K562 (cell line): Measurements from ENCODE around the gene C11orf91.

Experiments
- CTCF ChIP-seq, 3 experiments: IDR thresholded peaks in 2 of 3; conservative IDR thresholded peaks in 1 of 3; 2 replicates each; pipeline ENCODE4 v1.5.1; 2011 to 2012; ENCODE audit warnings: low read length in 3 of 3, mild to moderate bottlenecking in 3 of 3, control low read depth in 2 of 3, improper control_type of control experiment in 1 of 3, inconsistent platforms in 1 of 3, low read depth in 1 of 3, mixed read lengths in 1 of 3, moderate library complexity in 1 of 3; ENCODE audit not compliant: insufficient read depth in 2 of 3
- EP300 ChIP-seq: IDR thresholded peaks from 2 replicates; pipeline ENCODE4 v1.6.1; 2012; ENCODE audit warnings: low read length, improper control_type of control experiment
- MLLT1 ChIP-seq, 2 experiments: fragments of 450-650 bp; IDR thresholded peaks; 2 replicates each; pipeline ENCODE4 v1.6.1; 2016
- NFIC ChIP-seq: fragments of 450-650 bp; IDR thresholded peaks from 2 replicates; pipeline ENCODE4 v1.6.1; 2017; ENCODE audit warnings: mild to moderate bottlenecking, inconsistent platforms
- RFX1 ChIP-seq: fragments of 450-650 bp; IDR thresholded peaks from 2 replicates; pipeline ENCODE4 v1.6.1; 2016; ENCODE audit warnings: mild to moderate bottlenecking, moderate library complexity
- RFX5 ChIP-seq: IDR thresholded peaks from 2 replicates; pipeline ENCODE4 v1.6.1; 2011; ENCODE audit warnings: low read depth, mild to moderate bottlenecking, improper control_type of control experiment, low read length
- SAP30 ChIP-seq: fragments of 200-600 bp; sonication (generic); IDR thresholded peaks from 2 replicates; pipeline ENCODE4 v1.6.1; 2012; ENCODE audit warnings: borderline replicate concordance, low read depth, mild to moderate bottlenecking, moderate library complexity, low read length, control low read depth, inconsistent platforms; ENCODE audit not compliant: insufficient read depth, poor library complexity, severe bottlenecking
- SMAD2 ChIP-seq: fragments of 150-350 bp; IDR thresholded peaks from 2 replicates; pipeline ENCODE4 v1.6.1; 2014; ENCODE audit warnings: low read depth, mild to moderate bottlenecking, low read length
- TAF1 ChIP-seq: IDR thresholded peaks from 2 replicates; pipeline ENCODE4 v1.6.1; 2011; ENCODE audit warnings: mild to moderate bottlenecking, low read length, moderate library complexity; ENCODE audit not compliant: insufficient read depth, control insufficient read depth, severe bottlenecking; ENCODE audit errors: extremely low read depth
- TAF15 ChIP-seq: fragments of 200-400 bp; formaldehyde crosslinking; IDR thresholded peaks from 2 replicates; pipeline ENCODE4 v1.6.1; 2017; ENCODE audit warnings: mild to moderate bottlenecking, low read depth, low read length, moderate library complexity
- TCF7 ChIP-seq: sonication (generic); IDR thresholded peaks from 2 replicates; pipeline ENCODE4 v1.6.1; 2016; ENCODE audit warnings: antibody characterized with exemption, borderline replicate concordance
- YY1 ChIP-seq, 3 experiments: IDR thresholded peaks; 2 replicates each; pipeline ENCODE4 v1.6.1; 2011; ENCODE audit warnings: low read length in 2 of 3, mild to moderate bottlenecking in 2 of 3, moderate library complexity in 2 of 3, borderline replicate concordance in 1 of 3, control low read depth in 1 of 3, low read depth in 1 of 3; ENCODE audit not compliant: insufficient read depth in 3 of 3, insufficient replicate concordance in 2 of 3, control insufficient read depth in 1 of 3, insufficient read length in 1 of 3; ENCODE audit errors: extremely low read depth in 1 of 3
- ZNF133 ChIP-seq: fragments of 250-450 bp; sonication (Bioruptor Pico); IDR thresholded peaks from 2 replicates; pipeline ENCODE4 v1.4.0; 2020; ENCODE audit warnings: mild to moderate bottlenecking
- ZNF668 ChIP-seq: fragments of 250-450 bp; sonication (Bioruptor Pico); IDR thresholded peaks from 2 replicates; pipeline ENCODE4 v1.8.0; 2022; ENCODE audit warnings: mild to moderate bottlenecking, inconsistent platforms

DNA sequence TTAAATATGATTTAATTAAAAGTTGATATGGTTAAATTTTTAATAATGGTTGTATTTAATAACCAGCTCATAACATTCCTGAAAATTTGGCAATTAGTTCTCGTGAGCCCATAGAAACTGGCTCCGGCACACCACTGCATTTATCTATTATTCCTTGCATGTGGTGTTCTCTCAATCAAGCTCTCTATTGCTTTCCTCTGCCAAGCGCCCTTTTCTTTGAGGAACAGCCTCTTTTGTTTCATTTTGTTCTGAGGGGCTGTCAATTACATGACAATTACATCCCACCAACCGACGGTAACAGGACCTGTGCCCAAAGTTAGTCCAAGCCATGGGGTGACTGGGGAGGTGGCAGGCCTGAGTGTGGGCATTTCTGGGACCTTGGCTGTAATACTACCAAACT is 8.1 kb downstream of the C11orf91 start:
- TF ChIP-seq CTCF (IDR thresholded peaks at IDR 0.05 in 2 of 3, conservative IDR thresholded peaks at IDR 0.05 in 1 of 3; ENCODE audit: insufficient read depth in 2 of 3, low read depth in 1 of 3, low read length in 3 of 3) (no peak), ZNF668 (CRISPR knock-in tag) (no peak), RFX5 (no peak), NFIC (no peak), TAF1 (no peak), YY1 (IDR thresholded peaks at IDR 0.05; ENCODE audit: borderline replicate concordance in 1 of 3, control insufficient read depth in 1 of 3, extremely low read depth in 1 of 3, insufficient read depth in 3 of 3, insufficient read length in 1 of 3, insufficient replicate concordance in 2 of 3, low read depth in 1 of 3, low read length in 2 of 3) (no peak), ZNF133 (CRISPR knock-in tag) (no peak), TAF15 (no peak), MLLT1 (IDR thresholded peaks at IDR 0.05) (no peak), SMAD2 (no peak), SAP30 (no peak), RFX1 (no peak), TCF7 (no peak), EP300 (no peak)
